ENCODE data around the gene TUT4.

DNA sequence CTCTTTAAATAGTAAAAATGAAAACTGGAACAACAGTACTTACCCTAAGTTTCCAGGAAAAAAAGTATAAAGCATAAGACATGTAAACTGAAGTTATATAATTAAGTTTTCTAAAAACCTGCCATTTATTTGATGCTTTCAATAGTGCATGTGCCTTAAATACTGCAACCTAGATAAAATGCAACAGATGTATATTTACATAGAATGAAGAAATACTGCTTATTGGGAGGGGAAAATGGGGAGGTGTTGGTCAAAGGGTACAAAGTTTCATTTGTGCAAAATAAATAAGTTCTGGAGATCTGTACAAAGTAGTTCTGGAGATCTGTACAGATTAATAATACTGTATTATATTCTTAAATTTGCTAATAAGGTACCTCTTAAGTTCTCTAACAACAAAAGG is 79.9 kb downstream of the TUT4 start:
- TF ChIP-seq, protein P1, sequence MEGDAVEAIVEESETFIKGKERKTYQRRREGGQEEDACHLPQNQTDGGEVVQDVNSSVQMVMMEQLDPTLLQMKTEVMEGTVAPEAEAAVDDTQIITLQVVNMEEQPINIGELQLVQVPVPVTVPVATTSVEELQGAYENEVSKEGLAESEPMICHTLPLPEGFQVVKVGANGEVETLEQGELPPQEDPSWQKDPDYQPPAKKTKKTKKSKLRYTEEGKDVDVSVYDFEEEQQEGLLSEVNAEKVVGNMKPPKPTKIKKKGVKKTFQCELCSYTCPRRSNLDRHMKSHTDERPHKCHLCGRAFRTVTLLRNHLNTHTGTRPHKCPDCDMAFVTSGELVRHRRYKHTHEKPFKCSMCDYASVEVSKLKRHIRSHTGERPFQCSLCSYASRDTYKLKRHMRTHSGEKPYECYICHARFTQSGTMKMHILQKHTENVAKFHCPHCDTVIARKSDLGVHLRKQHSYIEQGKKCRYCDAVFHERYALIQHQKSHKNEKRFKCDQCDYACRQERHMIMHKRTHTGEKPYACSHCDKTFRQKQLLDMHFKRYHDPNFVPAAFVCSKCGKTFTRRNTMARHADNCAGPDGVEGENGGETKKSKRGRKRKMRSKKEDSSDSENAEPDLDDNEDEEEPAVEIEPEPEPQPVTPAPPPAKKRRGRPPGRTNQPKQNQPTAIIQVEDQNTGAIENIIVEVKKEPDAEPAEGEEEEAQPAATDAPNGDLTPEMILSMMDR (conservative IDR thresholded peaks at IDR 0.05; ENCODE audit: low read length): no peak
- no peak for TF ChIP-seq EZH2phosphoT487 (IDR thresholded peaks at IDR 0.05; ENCODE audit: borderline replicate concordance, low read depth, low read length)
